HS-5 (cell line): ENCODE data around the gene CPA4.
A peak's percentile ranks its signal among the peaks of the same experiment; 100 is the strongest.

Experiments used
- DNase-seq: peaks from one replicate; pipeline ENCODE4 v3.0.0-alpha.2; 2012; ENCODE audit warnings: low read depth

CPA4 gene

DNA sequence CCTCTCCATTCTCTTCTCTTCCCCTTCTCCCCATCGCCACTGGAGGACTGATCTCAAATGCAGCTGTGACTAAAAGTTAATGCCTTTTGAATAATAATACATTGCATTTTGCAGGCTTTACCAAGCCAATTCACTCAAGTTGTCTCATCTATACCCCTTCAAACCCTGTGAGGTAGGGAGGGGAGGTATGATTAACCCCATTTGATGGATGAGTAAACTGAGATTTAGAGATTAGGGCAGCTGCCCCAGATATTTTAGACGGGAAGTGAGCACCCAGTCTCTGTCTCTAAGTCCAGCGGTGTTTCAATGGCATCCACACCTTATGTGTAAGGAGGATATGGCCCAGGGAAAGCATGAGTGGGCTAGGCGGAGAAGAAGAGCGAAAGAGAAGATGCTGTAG lies 52.8 kb downstream of the CPA4 start:
- DNase-seq = no peak

DNA sequence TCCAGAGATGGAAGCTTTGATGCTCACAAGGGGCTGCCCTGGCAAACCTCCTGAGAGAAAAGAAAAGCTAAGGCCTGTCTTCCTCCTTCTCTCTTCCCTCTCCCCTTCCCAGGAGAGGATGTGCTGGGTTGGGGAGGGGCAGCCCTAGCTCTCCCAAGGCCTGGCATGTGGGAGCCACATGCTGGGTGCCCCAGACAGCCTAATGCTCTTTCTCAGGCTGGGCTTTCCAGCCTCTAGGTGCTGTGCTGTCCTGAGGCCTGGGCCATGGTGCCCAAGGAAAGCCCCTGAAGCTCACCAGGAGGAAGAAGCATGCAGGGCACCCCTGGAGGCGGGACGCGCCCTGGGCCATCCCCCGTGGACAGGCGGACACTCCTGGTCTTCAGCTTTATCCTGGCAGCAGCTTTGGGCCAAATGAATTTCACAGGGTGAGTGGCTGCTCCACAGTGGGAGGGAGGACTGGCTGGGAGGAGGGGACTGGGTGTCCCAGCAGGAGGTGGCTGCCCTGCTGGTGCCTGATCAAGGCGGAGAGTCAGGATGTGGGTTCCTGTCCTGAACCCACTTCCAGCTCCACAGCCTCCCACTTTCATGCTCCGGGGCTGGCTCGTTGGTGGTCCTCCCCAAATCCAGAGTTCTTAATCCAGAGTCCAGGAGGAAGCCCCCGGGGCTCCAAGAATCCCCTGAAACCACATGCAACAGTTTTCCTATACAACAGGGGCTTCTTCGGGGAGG lies 53.4 kb downstream of the CPA4 start:
- no peak for DNase-seq

DNA sequence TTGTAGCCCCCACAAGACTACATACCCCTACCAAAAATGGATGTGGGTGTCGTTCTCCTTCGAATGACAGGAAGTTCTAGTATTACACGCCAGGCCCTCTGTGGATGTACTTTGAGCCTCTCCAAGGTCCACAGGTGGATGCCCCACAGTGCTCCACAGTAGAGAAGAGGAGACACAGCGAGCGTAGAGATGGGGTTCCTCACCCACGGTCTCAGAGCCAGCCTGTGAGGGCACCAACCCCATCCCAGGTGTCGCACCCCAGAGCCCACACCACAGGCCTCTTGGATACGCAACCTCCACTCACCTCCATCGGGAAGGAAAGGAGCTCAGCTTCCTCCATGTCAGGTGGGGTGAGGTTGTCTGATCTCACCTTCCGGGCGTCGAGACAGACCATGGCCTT lies 54.0 kb downstream of the CPA4 start:
- DNase-seq = no peak

DNA sequence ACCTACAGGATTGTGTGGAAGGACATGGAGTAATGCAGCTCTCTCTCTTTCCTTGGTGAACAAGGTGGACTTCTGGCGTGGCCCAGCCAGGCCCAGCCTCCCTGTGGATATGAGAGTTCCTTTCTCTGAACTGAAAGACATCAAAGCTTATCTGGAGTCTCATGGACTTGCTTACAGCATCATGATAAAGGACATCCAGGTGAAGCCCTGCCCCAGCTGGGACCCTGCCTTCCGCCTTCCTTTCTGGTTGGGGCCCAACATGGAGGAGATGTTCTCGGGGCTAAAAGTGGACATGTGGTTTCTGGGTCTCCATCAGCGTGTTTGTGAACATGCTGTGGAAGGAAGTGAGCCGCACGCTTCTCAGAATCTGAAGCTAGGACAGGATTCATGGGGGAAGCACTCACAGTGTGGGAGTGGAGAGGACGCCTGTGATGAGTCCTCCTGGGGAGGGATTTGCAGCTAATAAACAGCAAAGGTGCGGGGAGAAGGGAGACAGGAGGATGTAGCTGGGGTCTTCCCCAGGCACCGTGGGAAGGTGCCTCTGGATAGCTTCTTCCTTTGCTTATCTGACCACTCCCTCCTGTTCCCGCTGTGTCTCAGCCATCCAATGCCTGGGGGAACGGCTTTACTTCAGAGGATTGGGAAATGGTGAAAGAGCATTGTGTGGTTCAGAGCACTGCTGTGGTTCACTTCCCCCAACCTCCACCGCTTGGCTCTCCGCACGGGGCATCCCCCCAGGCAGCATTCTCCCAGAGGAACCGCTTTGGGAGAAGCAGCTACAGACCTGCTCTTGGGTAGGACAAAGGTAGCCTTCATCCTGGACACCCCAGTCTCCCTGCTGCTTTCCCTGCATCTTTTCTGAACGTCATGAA lies 57.2 kb downstream of the CPA4 start:
- no peak for DNase-seq

DNA sequence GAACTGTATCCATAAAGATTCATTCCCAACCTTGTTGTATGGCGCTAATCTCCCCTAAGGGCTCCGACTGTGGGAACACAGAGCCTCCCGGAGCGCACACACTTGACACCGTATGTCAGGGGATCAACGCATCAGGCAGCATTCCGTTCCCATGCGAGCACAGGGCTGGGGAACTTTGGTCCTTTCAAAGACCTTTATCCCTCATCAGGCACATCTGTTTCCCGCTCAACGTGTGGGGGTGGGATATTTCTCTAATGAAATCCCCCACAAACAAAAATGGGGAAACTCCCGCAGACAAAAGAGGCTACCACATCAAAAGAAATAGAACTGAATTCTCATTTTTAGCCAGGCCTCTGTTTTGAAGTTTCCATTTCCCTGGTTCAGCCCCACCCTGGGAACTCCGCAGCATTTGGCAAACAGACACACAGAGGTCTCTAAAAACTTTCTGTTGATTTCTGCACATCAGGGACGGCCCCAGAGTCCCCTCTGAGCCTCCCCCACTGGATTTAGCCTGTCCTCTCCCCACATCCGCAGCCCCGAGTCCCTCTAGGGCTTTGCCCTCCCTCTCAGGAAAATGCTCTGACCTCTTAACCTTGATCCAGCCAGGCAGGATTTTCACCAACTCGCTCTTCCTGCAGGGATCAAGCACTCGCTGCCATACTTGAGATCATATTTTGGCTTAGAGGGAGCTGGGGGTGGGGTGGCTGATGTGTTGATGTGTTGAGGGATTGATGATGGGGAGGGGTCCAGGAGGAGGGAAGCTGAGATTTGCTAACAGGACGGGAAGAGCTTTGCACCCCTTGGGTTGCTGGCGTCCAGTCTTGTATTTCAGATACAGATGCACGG lies 58.2 kb downstream of the CPA4 start:
- no peak for DNase-seq

DNA sequence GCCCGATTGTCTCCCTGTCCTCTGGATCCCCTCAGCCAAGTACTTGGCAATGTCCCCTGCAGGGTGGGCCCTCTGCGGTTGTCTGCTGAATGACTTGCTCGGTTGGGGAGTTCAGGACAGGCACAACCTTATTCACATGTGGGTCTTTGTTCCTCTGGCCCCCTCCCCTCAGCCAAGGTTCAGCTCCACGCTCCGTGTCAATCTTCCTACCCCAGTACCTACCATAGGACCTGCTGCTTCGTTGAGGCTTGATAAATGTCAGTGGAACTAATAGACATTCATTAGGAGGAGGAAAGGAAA lies 58.8 kb downstream of the CPA4 start:
- no peak for DNase-seq

DNA sequence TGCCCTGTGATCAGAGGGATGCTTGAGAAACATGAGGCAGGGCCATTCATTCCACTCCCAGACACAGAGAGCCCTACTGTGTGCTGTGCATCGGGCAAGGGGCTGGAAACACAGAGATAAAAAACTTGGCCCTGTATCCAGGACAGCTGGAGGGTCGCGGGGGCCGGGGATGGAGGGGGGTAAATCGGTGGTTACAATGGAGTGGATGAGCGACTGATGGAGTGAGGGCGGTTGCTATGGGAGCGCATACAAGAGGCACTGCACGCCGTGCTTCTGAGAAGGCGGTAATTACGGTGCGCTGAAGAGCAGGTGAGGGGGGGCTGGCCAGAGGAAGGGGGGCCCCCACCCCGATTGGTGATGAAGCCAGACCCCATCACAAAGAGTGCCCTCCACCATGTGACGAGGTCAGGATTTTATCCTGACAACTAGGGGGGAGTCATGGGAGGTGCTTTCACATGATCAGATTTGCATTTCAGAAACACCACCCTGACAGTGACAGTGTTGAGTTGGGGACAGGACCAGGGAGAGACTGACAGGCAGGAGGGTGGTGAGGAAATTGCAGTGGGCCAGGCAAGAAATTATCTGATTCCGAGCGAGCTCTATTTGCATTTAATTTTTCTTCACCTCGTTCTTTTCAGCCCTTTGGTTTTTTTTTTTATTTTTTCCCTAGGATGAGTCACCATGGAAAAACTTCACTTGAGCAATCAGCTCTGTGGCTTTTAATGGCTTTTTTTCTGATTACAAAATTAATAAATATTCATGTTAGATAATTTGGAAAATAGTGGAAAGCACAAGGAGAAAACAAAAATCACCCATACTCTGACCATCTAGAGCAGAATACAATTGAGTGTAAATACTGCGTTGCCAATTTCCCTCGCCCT lies 59.5 kb downstream of the CPA4 start:
- DNase-seq = peak; percentile 45

DNA sequence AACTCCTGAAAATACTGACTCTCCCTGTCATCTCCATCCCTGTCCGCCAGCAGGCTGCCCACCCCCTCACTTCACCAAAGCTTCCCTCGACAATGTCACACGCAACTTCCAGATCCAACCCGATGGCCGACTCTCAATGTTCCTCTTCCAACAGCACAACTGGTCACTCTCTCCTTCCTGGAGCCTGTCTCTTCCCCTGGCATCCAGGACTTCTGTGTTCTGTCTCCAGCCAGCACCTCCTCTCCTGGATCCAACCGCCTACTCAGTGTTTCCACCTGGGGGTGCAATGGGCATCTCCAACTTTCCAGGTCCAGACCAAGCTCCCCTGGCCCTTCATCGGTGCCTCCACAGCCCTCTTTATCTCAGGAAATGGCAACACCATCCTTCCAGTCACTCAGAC lies 60.2 kb downstream of the CPA4 start:
- DNase-seq = no peak

DNA sequence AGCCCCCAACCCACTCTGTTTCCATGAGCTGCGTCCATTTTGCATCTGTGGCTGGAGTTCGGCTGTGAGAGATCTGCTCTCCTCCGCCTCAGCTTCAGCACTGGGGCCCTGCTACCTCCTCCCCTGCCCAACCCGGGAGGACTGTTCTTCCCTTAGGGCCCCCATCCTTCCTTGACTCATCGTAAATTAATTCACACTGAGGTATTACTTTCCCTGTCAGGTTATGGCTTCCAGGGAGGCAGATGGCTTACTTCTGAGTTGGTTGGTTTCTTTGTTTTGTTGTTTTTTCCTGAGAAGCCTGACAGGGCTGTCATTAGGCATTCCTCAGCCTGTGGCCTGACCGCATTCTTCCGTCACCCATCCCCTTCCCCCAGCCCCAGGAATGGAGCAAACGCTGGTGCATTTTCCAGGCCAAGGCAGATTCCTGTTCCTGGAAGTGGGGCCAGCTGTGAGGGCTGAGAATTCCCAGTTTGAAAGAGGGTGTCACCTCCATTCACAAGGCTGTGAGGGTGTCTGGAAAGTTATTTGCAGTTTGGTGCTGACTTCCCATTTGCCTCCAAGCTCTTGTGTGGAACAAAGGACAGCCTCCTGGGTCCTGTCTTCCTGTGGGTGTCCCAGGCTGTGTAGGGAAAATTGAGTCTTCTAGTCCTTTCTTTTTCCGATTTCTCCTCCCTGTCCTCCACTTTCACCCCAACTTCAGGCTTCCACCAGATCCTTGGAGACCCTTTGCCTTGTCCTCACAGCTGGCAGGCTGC lies 63.3 kb downstream of the CPA4 start:
- peak; percentile 92 for DNase-seq

DNA sequence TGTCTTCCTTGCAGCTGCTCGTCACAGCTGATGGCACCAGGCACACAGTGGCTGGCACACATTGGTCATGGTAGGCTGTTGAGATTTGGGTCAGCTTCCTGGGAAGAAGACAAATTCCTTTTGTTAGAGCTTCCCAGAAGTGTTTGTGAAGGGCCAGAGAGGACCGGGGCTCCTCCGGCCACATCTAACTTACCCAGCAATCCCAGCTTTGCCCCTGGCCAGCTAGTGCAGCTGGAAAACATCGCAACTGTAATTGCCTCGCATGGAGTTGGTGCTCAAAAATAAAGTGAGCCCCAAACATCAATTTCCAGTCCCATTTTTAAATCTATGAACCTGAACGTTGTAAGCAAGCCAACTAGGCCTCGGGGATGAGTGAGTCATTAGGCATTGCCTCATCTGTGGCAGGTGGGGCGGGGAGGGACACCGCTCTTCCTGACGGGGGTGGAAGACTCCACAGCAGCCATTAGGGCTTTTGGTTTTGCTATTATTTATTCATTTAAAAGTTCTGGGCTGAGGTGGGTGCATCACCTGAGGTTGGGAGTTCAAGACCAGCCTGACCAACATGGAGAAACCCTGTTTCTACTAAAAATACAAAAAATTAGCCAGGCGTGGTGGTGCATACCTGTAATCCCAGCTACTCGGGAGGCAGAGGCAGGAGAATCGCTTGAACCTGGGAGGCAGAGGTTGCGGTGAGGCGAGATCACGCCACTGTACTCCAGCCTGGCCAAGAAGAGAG lies 64.1 kb downstream of the CPA4 start:
- DNase-seq = peak; percentile 53

DNA sequence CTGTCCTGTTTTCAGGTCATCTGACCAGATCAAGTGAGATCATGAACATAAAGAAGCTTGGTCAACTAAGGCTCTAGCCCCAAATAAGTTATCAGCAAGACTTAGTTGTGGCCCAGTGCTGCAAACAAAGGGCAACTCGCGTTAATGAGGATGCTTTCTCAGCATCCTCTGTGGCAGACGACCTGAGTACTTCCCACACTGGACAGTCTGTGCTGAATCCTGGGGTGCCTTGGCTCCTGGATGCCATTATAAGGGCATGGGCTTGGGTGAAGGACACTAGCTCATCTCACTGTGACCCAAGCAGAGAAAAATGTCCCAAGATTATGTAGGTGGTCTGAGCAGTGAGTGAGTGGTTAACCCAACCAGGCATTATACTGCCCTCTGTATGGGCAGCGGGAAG lies 65.5 kb downstream of the CPA4 start:
- no peak for DNase-seq

DNA sequence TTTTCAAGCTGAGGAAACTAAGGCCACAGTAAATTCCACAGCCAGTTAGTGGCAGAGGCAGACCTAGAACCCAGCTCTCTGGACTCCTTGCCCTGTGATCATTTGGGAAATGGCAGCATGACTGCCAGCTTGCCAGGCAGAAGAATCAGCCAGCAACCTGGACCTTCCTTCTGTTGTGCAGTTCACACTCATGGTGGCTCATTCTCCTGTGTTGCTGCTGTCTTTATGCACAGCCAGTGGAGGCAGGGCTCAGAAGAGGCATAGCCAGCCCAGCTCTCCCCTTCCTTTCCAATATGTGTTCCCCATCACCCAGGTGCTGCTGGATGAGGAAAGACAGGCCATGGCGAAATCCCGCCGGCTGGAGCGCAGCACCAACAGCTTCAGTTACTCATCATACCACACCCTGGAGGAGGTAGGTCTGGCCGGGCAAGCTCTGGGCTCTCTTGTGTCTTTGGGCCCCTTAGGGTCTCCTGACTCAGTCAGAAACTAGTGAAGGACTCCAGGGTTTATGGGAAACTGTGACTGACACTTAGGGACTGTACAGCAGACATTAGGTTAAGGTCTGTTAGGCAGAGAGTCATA lies 66.4 kb downstream of the CPA4 start:
- no peak for DNase-seq

DNA sequence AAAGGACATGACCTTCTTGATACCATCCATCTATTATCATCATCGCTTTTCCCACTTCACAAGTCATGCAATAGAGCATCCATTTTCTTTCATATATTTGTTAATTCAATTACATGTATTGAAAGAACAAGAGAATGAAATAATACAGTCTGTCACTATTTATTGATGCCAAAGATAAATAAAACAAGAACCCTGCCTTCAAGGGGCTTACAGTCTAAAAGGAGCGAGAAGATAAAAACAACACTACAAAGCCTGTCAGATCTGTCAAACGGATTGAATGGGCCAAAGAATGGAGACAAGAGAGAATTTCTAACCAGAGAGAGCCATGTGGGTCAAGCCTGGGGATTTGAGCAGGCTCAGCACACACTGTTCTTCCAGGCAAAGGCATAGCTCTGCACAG lies 67.6 kb downstream of the CPA4 start:
- DNase-seq = no peak

DNA sequence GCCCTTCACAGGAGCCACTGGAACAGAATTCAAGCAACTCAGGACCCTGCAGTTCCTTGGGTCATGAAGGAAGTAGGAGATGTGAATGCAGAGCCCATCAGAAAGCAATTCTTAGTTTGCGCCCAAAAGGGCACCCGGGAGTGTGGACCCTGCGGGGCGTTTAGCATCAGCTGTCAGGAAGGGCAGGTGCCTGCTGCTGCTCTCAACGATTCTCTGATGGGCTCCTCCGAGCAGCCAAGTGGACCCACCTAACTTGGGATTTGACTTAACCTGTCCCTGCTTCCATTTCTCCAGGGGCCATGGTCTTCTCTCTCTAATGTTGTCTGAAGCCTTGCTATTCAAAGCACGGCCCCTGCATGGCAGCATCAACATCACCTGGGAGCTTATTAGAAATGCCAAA lies 68.7 kb downstream of the CPA4 start:
- DNase-seq = no peak

DNA sequence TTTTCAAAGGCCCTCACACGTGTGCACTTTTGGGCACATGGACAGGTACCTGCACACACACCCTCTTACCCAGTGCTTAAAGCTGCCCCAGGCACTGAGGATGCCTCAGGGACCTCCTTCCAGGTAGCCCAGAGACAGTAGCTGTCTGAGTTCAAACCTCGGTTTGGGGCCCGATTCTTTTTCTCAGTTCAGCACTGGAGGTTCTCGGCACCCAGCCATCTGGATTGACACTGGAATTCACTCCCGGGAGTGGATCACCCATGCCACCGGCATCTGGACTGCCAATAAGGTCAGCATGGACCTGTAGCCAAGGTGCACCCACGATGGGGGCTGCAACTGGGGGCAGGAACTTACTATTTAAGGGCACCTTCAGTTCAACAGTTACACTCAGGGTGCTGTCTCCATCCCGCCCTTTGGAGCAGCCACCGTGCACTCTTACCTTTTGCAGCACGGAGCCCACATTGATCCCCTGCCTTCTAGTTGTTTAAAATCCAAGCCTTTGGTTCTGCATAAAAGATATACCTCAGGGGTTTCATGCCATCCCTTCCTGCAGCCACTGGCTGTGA lies 69.4 kb downstream of the CPA4 start:
- DNase-seq = no peak

DNA sequence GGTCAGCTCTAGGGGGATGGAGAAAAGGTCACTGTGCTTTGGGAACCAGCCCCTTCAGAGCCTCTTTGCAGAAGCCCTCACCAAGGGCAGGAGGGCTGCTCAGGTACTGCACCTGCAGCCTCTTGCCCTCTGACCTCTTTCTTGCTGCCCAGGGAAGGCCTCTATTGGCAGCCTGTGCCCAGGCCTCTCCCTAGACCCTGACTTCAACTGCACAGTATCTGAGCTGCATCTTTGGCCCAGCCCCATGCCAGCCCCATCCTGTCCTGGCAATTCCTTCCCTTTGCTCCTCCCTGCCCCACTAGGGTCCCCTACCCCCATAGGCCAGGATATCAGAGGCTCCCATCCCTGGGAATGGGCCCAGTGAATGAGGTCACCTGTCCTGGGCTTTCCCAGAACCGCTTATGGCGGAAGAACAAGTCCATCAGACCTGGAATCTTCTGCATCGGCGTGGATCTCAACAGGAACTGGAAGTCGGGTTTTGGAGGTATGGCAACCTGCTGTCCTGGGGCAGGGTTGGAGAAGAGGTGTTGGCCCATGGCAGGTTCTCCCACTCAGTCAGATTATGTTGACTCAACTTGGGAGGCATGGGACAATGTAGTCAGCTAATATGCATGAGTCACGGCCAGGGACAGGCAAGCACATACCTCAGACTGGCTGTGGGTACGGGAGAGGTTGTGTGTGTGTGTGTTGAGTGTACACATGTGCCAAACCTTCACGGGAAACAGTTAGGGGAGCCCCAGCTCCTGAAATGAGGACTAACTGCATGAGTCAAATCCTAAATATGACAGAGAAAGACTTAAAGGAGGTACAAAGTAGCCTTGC lies 70.3 kb downstream of the CPA4 start:
- DNase-seq = peak; percentile 83

DNA sequence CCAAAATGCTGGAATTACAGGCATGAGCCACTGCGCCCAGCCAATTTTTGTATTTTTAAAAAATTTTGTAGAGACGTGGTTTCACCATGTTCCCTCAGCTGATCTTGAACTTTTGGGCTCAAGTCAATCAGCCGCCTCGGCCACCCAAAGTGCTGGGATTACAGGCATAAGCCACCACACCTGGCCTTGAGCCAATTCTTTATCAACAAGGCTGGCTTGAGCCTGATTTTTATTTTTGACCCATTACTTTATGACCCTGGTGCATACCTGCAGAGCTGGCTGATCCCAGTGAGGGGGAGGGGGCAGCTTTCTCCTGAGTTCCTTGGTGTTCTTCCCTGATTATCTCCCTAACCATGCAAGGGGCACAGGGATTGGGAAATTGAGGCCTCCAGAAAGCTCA lies 71.5 kb downstream of the CPA4 start:
- DNase-seq = no peak

DNA sequence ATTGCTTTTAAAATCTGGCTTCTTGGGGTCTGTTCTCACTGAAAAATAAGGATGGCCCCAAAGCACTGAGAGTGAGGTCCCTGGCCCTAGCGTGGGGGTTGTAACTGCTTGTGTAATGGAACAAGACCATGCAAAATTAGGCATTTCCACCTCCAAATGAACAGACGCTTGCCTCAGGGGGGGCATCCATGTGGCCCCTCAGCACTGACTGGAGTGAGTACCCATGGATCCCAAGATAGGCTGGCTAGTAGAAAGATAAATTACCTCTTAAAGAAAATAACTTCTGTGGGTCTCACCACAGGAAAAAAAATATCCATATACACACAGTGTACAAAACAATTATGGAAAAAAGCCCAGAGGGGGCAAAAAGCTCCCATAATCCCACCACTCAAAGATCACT lies 72.1 kb downstream of the CPA4 start:
- no peak for DNase-seq
